Measurements from ENCODE around the gene MROH8.

GRCh38 chr20:37102571-37102970 lies 76.8 kb downstream of the MROH8 start:
- TF ChIP-seq, protein P1, sequence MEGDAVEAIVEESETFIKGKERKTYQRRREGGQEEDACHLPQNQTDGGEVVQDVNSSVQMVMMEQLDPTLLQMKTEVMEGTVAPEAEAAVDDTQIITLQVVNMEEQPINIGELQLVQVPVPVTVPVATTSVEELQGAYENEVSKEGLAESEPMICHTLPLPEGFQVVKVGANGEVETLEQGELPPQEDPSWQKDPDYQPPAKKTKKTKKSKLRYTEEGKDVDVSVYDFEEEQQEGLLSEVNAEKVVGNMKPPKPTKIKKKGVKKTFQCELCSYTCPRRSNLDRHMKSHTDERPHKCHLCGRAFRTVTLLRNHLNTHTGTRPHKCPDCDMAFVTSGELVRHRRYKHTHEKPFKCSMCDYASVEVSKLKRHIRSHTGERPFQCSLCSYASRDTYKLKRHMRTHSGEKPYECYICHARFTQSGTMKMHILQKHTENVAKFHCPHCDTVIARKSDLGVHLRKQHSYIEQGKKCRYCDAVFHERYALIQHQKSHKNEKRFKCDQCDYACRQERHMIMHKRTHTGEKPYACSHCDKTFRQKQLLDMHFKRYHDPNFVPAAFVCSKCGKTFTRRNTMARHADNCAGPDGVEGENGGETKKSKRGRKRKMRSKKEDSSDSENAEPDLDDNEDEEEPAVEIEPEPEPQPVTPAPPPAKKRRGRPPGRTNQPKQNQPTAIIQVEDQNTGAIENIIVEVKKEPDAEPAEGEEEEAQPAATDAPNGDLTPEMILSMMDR (conservative IDR thresholded peaks at IDR 0.05; ENCODE audit: low read depth in 2 of 2) = no peak
- TF ChIP-seq EZH2 (IDR thresholded peaks at IDR 0.05; ENCODE audit: low read depth, unreplicated experiment) (no peak), CREB1 (CRISPR knock-in tag; IDR thresholded peaks at IDR 0.05; ENCODE audit: low read depth) (no peak), EZH2phosphoT487 (IDR thresholded peaks at IDR 0.05; ENCODE audit: unreplicated experiment) (no peak), POLR2AphosphoS5 (IDR thresholded peaks at IDR 0.05; ENCODE audit: low read depth) (no peak), JUNB (IDR thresholded peaks at IDR 0.05; ENCODE audit: unreplicated experiment) (no peak), ZNF114 (CRISPR knock-in tag; IDR thresholded peaks at IDR 0.05) (no peak), ZNF462 (CRISPR knock-in tag; IDR thresholded peaks at IDR 0.05) (no peak), STAT1 (IDR thresholded peaks at IDR 0.05; ENCODE audit: unreplicated experiment) (no peak), ZNF331 (CRISPR knock-in tag; IDR thresholded peaks at IDR 0.05; ENCODE audit: low read depth) (no peak), NANOG (IDR thresholded peaks at IDR 0.05; ENCODE audit: borderline replicate concordance) (no peak)
- TF ChIP-seq, protein P2, sequence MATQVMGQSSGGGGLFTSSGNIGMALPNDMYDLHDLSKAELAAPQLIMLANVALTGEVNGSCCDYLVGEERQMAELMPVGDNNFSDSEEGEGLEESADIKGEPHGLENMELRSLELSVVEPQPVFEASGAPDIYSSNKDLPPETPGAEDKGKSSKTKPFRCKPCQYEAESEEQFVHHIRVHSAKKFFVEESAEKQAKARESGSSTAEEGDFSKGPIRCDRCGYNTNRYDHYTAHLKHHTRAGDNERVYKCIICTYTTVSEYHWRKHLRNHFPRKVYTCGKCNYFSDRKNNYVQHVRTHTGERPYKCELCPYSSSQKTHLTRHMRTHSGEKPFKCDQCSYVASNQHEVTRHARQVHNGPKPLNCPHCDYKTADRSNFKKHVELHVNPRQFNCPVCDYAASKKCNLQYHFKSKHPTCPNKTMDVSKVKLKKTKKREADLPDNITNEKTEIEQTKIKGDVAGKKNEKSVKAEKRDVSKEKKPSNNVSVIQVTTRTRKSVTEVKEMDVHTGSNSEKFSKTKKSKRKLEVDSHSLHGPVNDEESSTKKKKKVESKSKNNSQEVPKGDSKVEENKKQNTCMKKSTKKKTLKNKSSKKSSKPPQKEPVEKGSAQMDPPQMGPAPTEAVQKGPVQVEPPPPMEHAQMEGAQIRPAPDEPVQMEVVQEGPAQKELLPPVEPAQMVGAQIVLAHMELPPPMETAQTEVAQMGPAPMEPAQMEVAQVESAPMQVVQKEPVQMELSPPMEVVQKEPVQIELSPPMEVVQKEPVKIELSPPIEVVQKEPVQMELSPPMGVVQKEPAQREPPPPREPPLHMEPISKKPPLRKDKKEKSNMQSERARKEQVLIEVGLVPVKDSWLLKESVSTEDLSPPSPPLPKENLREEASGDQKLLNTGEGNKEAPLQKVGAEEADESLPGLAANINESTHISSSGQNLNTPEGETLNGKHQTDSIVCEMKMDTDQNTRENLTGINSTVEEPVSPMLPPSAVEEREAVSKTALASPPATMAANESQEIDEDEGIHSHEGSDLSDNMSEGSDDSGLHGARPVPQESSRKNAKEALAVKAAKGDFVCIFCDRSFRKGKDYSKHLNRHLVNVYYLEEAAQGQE (IDR thresholded peaks at IDR 0.05; ENCODE audit: unreplicated experiment) = no peak
- TF ChIP-seq, protein P3, sequence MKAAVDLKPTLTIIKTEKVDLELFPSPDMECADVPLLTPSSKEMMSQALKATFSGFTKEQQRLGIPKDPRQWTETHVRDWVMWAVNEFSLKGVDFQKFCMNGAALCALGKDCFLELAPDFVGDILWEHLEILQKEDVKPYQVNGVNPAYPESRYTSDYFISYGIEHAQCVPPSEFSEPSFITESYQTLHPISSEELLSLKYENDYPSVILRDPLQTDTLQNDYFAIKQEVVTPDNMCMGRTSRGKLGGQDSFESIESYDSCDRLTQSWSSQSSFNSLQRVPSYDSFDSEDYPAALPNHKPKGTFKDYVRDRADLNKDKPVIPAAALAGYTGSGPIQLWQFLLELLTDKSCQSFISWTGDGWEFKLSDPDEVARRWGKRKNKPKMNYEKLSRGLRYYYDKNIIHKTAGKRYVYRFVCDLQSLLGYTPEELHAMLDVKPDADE (IDR thresholded peaks at IDR 0.05) = no peak
